Measurements from ENCODE around the gene SCAF11. TPM values are rescaled to one million over a fixed set of nuclear protein-coding genes. Genes with fewer than 3 reads are reported as not detected.

The SCAF11 gene
- total RNA-seq, 1 experiment from 2014 or later = 79.8 TPM

GRCh38 chr12:45977620-45978019, 12.8 kb downstream of the SCAF11 start:
- intact Hi-C loops (cut with micrococcal nuclease) = no loop called here

More at GRCh38 chr12:45977620-45978019, 12.8 kb downstream of the SCAF11 start:
- TF ChIP-seq CBX3 (IDR thresholded peaks at IDR 0.05; ENCODE audit: low read depth) = no peak
- no peak for TF ChIP-seq ZBTB33 (IDR thresholded peaks at IDR 0.05; ENCODE audit: extremely low read depth, insufficient replicate concordance, low read length)
- TF ChIP-seq EGR1 (IDR thresholded peaks at IDR 0.05; ENCODE audit: low read depth) = no peak
- no peak for TF ChIP-seq MAX (IDR thresholded peaks at IDR 0.05)
- TF ChIP-seq ATF3 (IDR thresholded peaks at IDR 0.05) = no peak
- TF ChIP-seq ZFX (IDR thresholded peaks at IDR 0.05) = no peak
- TF ChIP-seq POLR2A (IDR thresholded peaks at IDR 0.05; ENCODE audit: borderline replicate concordance, extremely low read depth, insufficient read depth, insufficient read length) = no peak
- no peak for TF ChIP-seq RAD21 (IDR thresholded peaks at IDR 0.05; ENCODE audit: low read depth)
- TF ChIP-seq YY1 (IDR thresholded peaks at IDR 0.05; ENCODE audit: extremely low read depth, insufficient replicate concordance, low read depth, low read length) = no peak
- no peak for TF ChIP-seq EZH2 (IDR thresholded peaks at IDR 0.05)
- no peak for TF ChIP-seq CEBPB (IDR thresholded peaks at IDR 0.05; ENCODE audit: low read depth)
- TF ChIP-seq SIN3A (IDR thresholded peaks at IDR 0.05; ENCODE audit: low read depth) = no peak
- TF ChIP-seq JUND (IDR thresholded peaks at IDR 0.05) = no peak
- no peak for TF ChIP-seq POLR2AphosphoS5 (IDR thresholded peaks at IDR 0.05; ENCODE audit: low read depth, low read length)
- TF ChIP-seq TCF7L2 (IDR thresholded peaks at IDR 0.05; ENCODE audit: borderline replicate concordance, extremely low read depth, insufficient read depth, insufficient read length) = no peak
- TF ChIP-seq FOSL1 (IDR thresholded peaks at IDR 0.05; ENCODE audit: low read depth) = no peak
- TF ChIP-seq CTCF (IDR thresholded peaks at IDR 0.05 in 2 of 3, conservative IDR thresholded peaks at IDR 0.05 in 1 of 3; ENCODE audit: borderline replicate concordance in 1 of 3, insufficient read depth in 1 of 3, low read depth in 2 of 3, low read length in 2 of 3) = no peak
- no peak for TF ChIP-seq EZH2phosphoT487 (IDR thresholded peaks at IDR 0.05; ENCODE audit: borderline replicate concordance)
- Histone ChIP-seq H3K4me3 (replicated peaks in 1 of 2; ENCODE audit: low read depth in 1 of 2, low read length in 2 of 2) (no peak overlapping the region), H3K4me2 (ENCODE audit: low read length) (no peak overlapping the region), H3K9me3 (ENCODE audit: control insufficient read depth in 1 of 2, insufficient read depth in 1 of 2, low read depth in 1 of 2, low read length in 2 of 2) (no peaks in the 10 kb centered on the region; a peak in 1 of 4 replicates), H2AFZ (ENCODE audit: low read depth, low read length, poor library complexity, severe bottlenecking) (no peak overlapping the region), H3K27ac (ENCODE audit: low read depth, low read length) (no peak overlapping the region), H3K79me2 (ENCODE audit: insufficient read depth, low read length) (peaks cover 98% of the 10 kb centered on the region), H3K4me1 (ENCODE audit: control insufficient read depth in 1 of 2, insufficient read depth in 2 of 2, low read length in 2 of 2) (no peaks in the 10 kb centered on the region), H3K27me3 (ENCODE audit: insufficient read depth, low read length) (no peaks in the 10 kb centered on the region), H4K20me1 (ENCODE audit: insufficient read depth) (peaks cover 41% of the 10 kb centered on the region; the same call in 1 of the 2 replicates), H3K9me2 (ENCODE audit: insufficient read depth) (no peaks in the 10 kb centered on the region), H3K36me3 (ENCODE audit: control insufficient read depth in 1 of 2, insufficient read depth in 2 of 2, low read length in 2 of 2) (no peaks in the 10 kb centered on the region), H3K9ac (ENCODE audit: low read length) (no peak overlapping the region)
- DNase-seq (ENCODE audit: low read depth, low spot score) (no peak), ATAC-seq (no peak)
- CTCF ChIA-PET = no interaction called here
- POLR2A ChIA-PET = no interaction called here
- BruUV-seq (replicated peaks) = no TSS peak
- RAD21 ChIA-PET (ENCODE audit: low non-redundant PET in 1 of 2, low total read pairs in 2 of 2, uncharacterized antibody in 2 of 2, unreplicated experiment in 2 of 2) = no interaction called here

Data from HCT116 (cell line).